ENCODE data around the gene JCAD. TPM values are rescaled to one million over a fixed set of nuclear protein-coding genes. Genes with fewer than 3 reads are reported as not detected.

Gene JCAD
- total RNA-seq, 4 donors from 2014 or later, result 21.7 to 112 (median 43.0) TPM

DNA sequence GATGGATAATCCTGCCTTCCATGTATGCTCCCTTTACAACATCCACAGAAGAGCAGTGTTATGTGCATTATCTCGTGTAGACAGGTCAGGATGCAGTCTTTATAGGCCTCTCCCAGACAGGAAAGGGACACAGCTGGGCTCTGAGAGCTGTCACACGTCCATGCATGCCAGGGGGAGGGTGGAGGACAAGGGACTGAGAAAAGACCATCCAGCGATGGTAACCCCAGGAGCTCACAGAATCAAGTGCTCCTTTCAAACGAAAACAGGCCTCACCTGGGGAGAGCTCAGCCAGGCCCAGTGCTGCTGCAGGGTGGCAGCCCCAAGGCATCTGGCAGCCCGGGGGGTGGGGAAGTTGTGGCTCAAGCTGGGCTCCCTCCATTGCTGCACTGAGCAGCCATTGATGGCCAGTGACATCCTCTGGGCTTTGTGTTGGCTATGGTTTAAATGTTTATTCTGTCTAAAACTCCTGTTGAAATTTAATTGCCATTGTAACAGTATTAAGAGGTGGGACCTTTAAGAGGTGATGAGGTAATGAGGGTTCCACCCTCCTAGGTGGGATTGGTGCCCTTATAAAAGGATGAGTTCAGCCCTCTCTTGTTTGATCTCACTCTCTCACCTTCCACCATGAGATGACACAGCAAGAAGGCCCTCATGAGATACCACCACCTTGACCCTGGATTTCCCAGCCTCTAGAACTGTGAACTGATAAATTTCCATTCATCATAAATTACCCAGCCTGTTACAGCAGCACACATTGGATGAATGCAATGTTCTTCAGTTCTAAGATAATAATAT lies 15.7 kb downstream of the JCAD start:
- TF ChIP-seq, protein P1, sequence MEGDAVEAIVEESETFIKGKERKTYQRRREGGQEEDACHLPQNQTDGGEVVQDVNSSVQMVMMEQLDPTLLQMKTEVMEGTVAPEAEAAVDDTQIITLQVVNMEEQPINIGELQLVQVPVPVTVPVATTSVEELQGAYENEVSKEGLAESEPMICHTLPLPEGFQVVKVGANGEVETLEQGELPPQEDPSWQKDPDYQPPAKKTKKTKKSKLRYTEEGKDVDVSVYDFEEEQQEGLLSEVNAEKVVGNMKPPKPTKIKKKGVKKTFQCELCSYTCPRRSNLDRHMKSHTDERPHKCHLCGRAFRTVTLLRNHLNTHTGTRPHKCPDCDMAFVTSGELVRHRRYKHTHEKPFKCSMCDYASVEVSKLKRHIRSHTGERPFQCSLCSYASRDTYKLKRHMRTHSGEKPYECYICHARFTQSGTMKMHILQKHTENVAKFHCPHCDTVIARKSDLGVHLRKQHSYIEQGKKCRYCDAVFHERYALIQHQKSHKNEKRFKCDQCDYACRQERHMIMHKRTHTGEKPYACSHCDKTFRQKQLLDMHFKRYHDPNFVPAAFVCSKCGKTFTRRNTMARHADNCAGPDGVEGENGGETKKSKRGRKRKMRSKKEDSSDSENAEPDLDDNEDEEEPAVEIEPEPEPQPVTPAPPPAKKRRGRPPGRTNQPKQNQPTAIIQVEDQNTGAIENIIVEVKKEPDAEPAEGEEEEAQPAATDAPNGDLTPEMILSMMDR (IDR thresholded peaks at IDR 0.05; ENCODE audit: low read depth), result no peak

DNA sequence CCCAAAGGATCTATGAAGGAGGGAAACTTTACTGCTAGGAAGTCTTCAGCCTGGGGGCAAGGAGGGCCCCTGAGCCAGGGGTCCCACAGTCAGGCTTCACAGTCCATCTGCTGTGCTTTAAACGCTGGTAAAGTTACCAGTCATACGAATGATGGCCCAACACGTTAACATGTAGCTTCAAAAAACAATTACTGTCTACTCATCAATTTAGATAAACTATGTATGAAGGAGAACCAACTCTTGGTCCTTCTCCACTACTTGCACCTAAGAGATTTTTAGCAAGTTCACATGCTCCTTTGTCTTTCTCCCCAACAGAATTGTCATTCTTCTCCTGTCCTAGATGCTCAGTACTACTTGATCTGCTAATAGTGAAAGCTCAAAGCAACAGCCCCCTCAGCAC lies 16.6 kb downstream of the JCAD start:
- TF ChIP-seq, protein P1 (IDR thresholded peaks at IDR 0.05; ENCODE audit: low read depth), result no peak

DNA sequence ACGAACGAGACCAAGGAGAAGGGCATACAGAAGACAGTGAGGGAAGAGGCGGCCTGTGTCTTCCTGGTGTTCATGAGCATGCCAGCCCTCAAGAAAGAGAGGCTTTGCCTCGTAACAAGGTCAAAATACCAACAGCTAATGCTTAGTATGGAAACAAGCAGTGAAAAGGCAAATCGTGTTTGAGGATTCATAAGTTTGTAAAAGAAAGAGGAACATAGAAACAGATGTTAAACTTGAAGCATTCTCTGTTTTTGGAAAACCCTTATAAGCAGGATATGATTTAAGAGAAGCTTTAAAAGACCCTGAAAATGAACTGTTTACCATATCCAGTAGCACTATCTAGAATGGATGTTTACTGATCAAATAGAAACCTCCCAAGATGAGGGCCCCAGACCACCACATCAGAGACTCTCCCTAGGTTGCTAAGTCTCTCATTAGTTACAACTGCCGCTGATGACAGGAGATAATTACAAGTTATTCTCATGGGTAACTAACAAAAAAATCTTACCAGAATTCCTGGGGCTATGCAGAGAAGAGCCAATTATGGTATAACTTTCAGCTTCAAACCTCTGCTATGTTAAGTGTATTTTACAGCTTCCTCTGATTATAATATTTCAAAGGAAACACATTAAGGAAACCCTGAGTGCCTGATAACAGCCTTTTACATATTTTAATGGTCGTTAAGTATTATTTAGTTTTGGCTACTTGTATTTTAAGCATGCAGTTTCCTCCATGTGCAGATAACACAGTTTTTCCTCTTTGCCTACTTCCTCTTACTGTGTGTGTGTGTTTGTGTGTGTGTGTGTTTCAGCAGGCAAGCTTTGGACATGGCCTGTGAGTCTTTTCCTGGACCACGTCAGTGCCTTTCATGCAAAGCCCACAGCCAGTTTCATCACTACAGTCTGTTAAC lies 17.9 kb downstream of the JCAD start:
- TF ChIP-seq, protein P1 (IDR thresholded peaks at IDR 0.05; ENCODE audit: low read depth), result no peak

DNA sequence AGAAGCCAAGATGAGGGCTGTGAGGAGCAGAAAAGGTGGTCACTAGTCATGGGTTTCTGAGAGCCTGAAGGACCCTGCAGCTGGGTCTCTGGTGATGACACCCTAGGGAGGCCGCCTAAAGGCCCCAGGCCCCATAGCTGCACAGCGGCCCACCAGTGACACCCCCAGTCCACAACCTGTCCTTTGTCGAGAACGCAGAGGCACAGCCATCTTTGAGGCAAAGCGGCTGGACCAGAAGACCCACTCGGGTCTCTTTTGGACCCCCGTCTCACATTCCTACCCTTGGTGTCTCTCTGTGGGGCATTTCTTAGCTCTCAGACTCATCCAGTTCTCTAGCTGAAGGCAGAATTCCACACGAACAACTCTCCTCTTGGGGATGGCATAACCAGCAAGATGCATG lies 18.8 kb downstream of the JCAD start:
- TF ChIP-seq, protein P1 (IDR thresholded peaks at IDR 0.05; ENCODE audit: low read depth), result no peak

DNA sequence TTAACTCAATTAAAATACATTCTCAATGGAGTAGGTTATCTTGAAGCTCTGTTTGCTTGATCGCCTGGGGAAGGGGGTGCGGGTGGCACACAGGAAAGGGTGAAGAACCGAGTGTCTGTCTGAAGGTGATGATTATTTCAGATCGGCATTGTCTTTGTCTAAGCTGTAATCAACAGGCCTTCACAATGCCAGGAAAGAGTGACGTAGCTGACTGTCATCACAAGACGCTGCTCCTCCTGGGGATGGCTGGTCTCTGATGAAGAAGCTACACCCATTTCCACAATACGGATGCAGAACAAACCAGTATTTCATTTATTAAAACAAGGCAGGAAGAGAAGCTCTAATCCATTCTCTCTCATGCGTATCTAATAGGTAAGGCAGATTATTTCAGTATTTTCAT lies 19.4 kb downstream of the JCAD start:
- TF ChIP-seq, protein P1 (IDR thresholded peaks at IDR 0.05; ENCODE audit: low read depth), result no peak

DNA sequence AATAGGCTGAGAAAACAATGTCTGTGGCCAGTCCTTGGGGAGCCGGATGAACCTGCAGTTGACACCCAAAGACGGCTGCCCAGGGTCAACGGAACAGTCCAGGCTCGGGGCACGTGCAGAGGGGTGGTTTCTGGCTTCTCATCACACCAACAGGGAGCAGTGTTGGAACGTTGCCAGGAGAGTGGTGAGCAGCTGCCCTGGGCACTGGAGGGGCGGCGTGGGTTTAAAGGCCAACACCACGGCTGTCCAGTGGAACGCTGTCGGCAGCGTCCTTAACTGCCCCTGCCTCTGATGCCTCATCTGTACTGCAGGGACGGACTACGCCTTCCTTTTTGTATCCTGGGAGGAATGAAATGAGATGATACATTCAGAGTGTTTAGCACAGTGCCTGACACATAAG lies 19.8 kb downstream of the JCAD start:
- TF ChIP-seq, protein P1 (IDR thresholded peaks at IDR 0.05; ENCODE audit: low read depth), result no peak
